Bronchial epithelial cell (primary cell): ENCODE data around the gene BAD. TPM values are rescaled to one million over a fixed set of nuclear protein-coding genes. Genes with fewer than 3 reads are reported as not detected.

ENCODE experiments used
- DNase-seq: peaks from one replicate; pipeline ENCODE4 v3.0.0-alpha.2; 2010; ENCODE audit warnings: low read depth
- FAIRE-seq: peaks from 2 replicates; lab custom pipeline; 2011; peaks lifted over from hg19 to GRCh38; lab: Jason Lieb, UNC
- H3K27me3 ChIP-seq: 2 replicates; pipeline ENCODE4 v1.5.1; 2011; ENCODE audit warnings: low read length; ENCODE audit not compliant: control insufficient read depth, insufficient read depth
- H3K36me3 ChIP-seq: 2 replicates; pipeline ENCODE4 v1.5.1; 2011; ENCODE audit warnings: low read length; ENCODE audit not compliant: control insufficient read depth, insufficient read depth
- H3K4me3 ChIP-seq: 2 replicates; pipeline ENCODE4 v1.5.1; 2011; ENCODE audit warnings: mild to moderate bottlenecking, low read depth, low read length, control low read depth
- total RNA-seq: library from RNA; depleted of rRNA; stranded (reverse); fragments of >200 nt; gene quantifications from 2 replicates; pipeline ENCODE4 v1.2.1, GENCODE V29; 2014
- TF ChIP-seq, protein P1 (sequence below): IDR thresholded peaks from 2 replicates; pipeline ENCODE4 v1.5.1; 2011; ENCODE audit warnings: mild to moderate bottlenecking, moderate library complexity, low read length, control low read depth, inconsistent platforms; ENCODE audit not compliant: insufficient read depth, severe bottlenecking

BAD gene
- total RNA-seq, 1 donor from 2014 or later: 63.4 TPM

DNA sequence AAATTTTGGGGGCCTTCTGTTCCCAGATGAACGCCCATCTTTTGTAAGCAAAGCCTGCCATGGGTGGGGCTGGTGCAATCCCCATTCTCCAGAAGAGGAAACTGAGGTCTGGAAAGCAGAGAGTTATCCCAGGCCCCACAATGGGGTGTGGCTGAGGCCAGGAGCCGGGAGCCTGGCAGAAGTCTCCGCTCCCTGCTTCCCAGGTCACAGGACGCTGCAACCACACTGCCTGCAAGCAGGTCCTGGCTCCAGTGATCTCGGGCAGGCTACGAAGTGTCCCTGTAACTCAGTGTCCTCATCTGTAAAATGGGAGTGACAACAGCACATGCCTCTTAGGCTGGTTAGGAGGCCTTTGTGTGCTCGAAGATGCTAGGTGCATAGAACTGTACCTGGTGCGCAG lies 31.4 kb downstream of the BAD start:
- TF ChIP-seq, protein P1, sequence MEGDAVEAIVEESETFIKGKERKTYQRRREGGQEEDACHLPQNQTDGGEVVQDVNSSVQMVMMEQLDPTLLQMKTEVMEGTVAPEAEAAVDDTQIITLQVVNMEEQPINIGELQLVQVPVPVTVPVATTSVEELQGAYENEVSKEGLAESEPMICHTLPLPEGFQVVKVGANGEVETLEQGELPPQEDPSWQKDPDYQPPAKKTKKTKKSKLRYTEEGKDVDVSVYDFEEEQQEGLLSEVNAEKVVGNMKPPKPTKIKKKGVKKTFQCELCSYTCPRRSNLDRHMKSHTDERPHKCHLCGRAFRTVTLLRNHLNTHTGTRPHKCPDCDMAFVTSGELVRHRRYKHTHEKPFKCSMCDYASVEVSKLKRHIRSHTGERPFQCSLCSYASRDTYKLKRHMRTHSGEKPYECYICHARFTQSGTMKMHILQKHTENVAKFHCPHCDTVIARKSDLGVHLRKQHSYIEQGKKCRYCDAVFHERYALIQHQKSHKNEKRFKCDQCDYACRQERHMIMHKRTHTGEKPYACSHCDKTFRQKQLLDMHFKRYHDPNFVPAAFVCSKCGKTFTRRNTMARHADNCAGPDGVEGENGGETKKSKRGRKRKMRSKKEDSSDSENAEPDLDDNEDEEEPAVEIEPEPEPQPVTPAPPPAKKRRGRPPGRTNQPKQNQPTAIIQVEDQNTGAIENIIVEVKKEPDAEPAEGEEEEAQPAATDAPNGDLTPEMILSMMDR: no peak
- Histone ChIP-seq H3K36me3 (peaks cover 26% of the 10 kb centered on the region), H3K27me3 (no peaks in the 10 kb centered on the region), H3K4me3 (no peak overlapping the region)
- DNase-seq (no peak), FAIRE-seq (no peak)

DNA sequence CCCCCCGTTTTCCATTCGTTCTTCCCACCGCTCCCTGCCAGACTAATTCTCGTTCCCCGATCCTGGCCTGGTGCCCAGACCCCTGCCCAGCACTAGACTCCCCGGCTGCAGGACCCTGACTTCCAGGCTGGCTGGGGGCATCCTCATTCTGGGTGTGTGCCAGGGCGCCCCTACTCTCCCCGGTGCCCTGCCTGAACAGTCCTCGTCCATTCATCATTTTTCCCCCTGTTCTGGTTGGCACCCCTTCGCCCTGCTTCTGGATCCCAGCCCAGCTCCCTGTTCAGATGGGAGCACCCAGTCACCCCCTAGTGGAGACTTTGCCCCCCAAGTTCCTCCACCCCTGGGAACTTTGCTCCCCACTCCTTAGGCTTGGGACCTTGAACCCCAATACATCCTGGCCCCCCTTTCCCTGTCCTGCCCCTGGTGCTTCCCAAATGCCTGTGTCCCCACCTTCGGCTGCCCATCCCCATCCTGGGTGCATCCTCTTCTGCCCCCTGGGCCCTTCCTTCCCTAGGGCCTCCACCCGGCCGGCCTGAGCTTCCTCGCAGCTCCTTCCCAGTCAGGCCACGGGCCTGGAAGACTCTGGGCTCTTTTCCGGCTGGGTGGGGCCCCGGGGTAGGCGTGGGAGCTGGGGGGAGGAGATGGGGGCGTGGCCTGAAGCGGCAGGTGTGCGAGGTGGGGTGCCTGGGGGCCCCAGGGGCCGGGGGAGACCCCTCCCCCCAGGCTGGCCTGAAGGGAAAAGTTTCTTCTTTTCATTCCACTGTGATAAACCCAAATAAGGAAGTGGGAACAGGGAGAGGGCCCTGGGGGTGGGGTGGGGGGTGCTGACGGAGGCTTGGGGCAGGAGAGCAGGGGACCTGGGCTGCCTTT lies 32.2 kb downstream of the BAD start:
- FAIRE-seq: no peak
- peaks cover 26% of the 10 kb centered on the region for H3K36me3 ChIP-seq

DNA sequence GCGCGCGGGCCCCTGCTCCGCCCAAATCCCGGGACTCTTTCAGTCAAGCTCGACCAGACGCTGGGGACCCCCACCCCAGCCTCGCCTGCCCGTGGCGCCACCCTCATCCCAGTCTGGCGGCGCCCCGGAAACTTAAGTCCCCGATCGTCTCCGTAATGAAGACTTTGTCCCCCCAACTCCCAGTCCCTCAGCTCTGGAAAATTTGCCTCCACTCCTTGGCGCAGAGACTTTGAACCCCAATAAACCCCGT lies 32.8 kb downstream of the BAD start:
- H3K36me3 ChIP-seq: peaks cover 23% of the 10 kb centered on the region
- TF ChIP-seq, protein P1: no peak
- H3K4me3 ChIP-seq: peak overlapping the region; percentile 83
- DNase-seq (no peak), FAIRE-seq (no peak)
- H3K27me3 ChIP-seq: no peaks in the 10 kb centered on the region

More for the DNA sequence above, 32.2 kb downstream of the BAD start:
- Histone ChIP-seq H3K27me3 (no peaks in the 10 kb centered on the region), H3K4me3 (peak overlapping the region; percentile 83)
- peak; percentile 49 for DNase-seq
- TF ChIP-seq, protein P1: peak; percentile 49

DNA sequence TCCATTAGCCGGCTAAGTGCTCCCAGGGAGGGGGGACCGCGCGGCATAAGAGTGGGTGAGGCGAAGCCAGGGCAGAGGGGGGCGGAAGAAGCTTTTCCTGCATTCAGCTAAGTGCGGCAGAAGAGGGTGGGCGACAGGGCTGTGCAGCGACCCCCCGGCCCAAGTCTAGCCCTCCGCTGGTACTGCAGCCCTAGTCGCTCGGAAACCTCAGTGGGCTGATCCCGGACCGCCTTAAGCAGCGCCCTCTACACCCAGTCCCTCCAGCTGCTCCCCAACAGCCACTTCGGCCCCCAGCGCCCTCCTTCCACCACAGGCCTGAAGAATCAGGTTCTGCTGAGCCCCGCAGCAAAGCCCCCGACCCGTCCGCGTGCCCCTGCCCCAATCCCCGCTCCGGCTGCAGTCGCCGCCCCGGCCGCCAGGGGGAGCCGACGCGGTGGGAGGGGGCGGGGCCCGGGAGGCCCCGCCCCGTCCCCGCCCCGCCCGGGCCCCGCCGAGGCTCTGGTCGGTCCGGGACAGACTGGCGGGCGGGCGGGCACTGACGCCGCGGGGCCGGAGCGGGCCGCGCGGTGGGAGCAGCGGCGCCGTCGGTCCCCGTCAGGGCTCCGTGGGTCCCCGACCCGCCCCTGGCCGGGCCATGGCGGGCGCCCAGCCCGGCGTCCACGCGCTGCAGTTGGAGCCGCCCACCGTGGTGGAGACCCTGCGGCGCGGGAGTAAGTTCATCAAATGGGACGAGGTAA lies 33.3 kb downstream of the BAD start, which contains the start of gene PLCB3:
PLCB3 (plus strand) TSS at position 515 of the 737 bp plus-strand sequence; CDS start at position 635, 120 bp downstream.
- TF ChIP-seq, protein P1: peak; percentile 63
- H3K27me3 ChIP-seq: no peaks in the 10 kb centered on the region
- DNase-seq: no peak
- peak within 1 kb of the TSS; percentile 83 for H3K4me3 ChIP-seq
- peaks cover 19% of the 10 kb centered on the region for H3K36me3 ChIP-seq
- FAIRE-seq: no peak

DNA sequence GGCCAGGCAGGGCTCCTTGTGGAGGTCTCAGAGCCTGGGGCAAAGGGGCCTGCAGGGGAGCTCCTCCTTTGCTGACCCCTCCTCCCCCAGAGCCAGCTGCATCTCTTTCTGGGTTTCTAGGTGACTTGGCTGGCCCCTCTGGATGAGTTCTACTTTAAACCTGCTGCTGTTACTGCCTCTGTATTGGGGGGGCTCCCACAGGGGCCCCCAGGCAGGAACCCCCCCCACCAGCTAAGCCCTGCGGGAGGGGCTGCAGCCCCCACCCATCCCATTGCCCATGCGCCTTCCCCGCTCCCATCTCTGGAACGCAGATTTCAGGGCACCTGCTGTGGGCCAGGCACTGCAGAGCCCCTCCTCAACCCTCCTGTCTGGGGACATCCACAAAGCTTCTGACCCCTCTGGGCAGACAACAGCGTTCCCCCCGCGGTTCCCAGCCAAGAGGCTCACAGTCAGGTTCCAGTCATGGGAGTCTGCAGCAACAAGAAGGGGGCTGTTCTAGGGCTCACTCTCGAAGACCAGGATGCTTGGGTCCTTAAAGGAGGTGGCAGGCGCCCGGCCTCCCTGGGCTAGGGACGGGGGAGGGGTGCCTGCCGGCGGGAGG lies 34.0 kb downstream of the BAD start:
- Histone ChIP-seq H3K27me3 (no peaks in the 10 kb centered on the region), H3K4me3 (peak overlapping the region; percentile 83), H3K36me3 (peaks cover 12% of the 10 kb centered on the region)
- DNase-seq (no peak), FAIRE-seq (no peak)
- TF ChIP-seq, protein P1: no peak
